CD4-positive, alpha-beta memory T cell (primary cell): ENCODE data around the gene OR2Z1. TPM values are rescaled to one million over a fixed set of nuclear protein-coding genes. Genes with fewer than 3 reads are reported as not detected.

Source experiments
- polyA plus RNA-seq, 2 donors: library from polyadenylated mRNA; unstranded; fragments of 300-500 nt; fragmentation: Illumina TruSeq; gene quantifications; one replicate each; pipeline ENCODE4 v1.2.3, GENCODE V29; 2021
- total RNA-seq, 2 experiments: library from RNA; stranded (reverse); gene quantifications; one replicate each; pipeline ENCODE4 v1.2.3, GENCODE V29; 2021

OR2Z1 gene
- total and polyA plus RNA-seq, 4 experiments from 2014 or later = not detected

Other genes starting within 250 kb of the OR2Z1 start
- 1 to 10 TPM; 2.3 to 2.6 TPM for gene PRAM1, start 219.0 kb upstream of the OR2Z1 start, total RNA-seq
- gene PRAM1, start 219.0 kb upstream of the OR2Z1 start, polyA plus RNA-seq = not detected
- 10 to 100 TPM; 45.1 to 50.4 TPM for gene ZNF414, start 207.5 kb upstream of the OR2Z1 start, total RNA-seq
- 10 to 100 TPM in 1 of 2 donors, 1 to 10 TPM in 1; 9.5 to 25.8 TPM for gene ZNF414, start 207.5 kb upstream of the OR2Z1 start, polyA plus RNA-seq
- gene MYO1F, start 144.2 kb upstream of the OR2Z1 start, total RNA-seq = 100 to 1,000 TPM; 329 to 359 TPM
- 100 to 1,000 TPM in 1 of 2 donors, 10 to 100 TPM in 1; 35.9 to 112 TPM for gene MYO1F, start 144.2 kb upstream of the OR2Z1 start, polyA plus RNA-seq
- gene ADAMTS10, start 110.9 kb upstream of the OR2Z1 start, total RNA-seq = 10 to 100 TPM; 66.0 to 67.2 TPM
- gene ADAMTS10, start 110.9 kb upstream of the OR2Z1 start, polyA plus RNA-seq = 1 to 10 TPM in 1 of 2 donors, under 1 TPM in 1; 0.59 to 2.2 TPM
- gene NFILZ, start 91.0 kb upstream of the OR2Z1 start, total RNA-seq = not detected
- not detected for gene NFILZ, start 91.0 kb upstream of the OR2Z1 start, polyA plus RNA-seq
- gene ACTL9, start 22.8 kb upstream of the OR2Z1 start, total RNA-seq = not detected
- not detected for gene ACTL9, start 22.8 kb upstream of the OR2Z1 start, polyA plus RNA-seq
- gene ZNF558, start 110.7 kb downstream of the OR2Z1 start, total RNA-seq = 10 to 100 TPM; 44.6 to 45.3 TPM
- 10 to 100 TPM in 1 of 2 donors, 1 to 10 TPM in 1; 7.4 to 10.6 TPM for gene ZNF558, start 110.7 kb downstream of the OR2Z1 start, polyA plus RNA-seq
- not detected for gene MBD3L1, start 110.7 kb downstream of the OR2Z1 start, total RNA-seq
- gene MBD3L1, start 110.7 kb downstream of the OR2Z1 start, polyA plus RNA-seq = not detected